ENCODE results near the gene HOMER2. TPM values are rescaled to one million over a fixed set of nuclear protein-coding genes. Genes with fewer than 3 reads are reported as not detected.
"Not testable (repeated sequence)": the region's sequence is repeated elsewhere in the genome, so short reads cannot be mapped to it uniquely, and the experiment has no call there.

HOMER2 gene
- total RNA-seq, 1 experiment from 2014 or later: 20.4 TPM

DNA sequence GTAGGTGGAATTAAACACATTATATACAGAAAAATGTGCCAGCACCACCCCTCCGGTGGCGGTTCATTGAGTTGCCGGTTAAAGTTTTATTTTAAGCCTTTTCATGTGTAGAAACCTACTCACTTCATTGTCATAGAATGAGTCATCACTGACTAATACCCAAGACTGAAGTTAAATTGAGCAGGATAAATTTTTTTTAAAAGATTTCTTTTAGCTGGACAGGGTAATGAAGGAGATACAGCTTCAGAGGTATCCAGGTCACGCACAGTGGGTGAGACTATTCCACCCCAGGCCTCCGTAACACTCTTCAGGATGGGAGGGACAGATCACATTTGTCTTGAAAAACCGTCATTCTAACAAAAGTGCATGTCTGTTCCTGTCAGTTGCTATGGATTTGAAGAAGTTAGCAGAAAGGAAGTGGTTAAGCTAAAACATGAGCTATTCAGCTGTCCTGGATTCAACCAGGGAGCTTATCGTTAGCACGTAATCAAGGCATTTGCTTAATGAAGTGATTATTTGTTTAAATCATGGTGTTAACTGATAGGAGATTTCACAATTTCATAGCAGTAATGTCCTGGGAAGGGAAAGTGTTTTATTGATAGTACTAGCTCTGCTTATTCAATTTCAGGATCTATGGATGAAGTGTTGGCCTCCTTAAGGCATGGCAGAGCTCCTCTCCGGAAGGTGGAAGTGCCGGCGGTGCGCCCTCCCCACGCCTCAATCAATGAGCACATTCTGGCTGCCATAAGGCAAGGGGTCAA, 119.7 kb downstream of the HOMER2 start:
- DNase-seq (ENCODE audit: low read depth): peak; percentile 93

DNA sequence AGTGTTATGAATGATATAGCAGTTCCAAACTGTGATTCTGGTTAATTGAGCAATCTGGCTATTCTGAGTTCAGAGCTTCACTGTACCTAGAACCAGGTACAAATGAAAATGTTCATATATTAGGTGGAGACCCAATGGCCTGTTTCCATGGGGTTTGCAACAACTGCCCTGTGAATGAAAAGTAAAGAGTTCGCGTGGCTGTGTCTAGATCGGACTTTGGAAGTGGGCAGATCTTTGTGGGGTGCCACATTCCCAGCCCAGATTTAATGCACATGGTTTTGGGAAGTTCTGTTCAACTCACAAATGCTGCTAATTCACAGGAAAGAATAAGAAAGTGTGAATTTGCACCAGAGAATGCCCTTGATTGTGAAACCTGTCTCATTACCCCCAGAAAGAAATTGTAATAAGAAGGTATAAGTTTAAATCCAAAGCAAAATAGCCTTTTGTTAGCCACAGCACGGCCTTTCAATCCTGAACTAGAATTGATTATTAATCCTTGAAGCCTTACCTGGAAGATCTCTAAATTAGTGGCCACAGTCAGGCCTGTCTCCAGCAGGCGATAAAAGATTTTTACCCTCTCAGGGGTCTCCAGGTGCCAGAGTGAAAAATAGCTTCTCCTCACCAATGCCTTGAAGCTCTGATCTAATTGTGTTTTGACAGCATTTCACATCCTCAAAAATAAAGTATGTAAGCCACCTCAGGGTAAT, 120.5 kb downstream of the HOMER2 start:
- no peak for DNase-seq (ENCODE audit: low read depth)

DNA sequence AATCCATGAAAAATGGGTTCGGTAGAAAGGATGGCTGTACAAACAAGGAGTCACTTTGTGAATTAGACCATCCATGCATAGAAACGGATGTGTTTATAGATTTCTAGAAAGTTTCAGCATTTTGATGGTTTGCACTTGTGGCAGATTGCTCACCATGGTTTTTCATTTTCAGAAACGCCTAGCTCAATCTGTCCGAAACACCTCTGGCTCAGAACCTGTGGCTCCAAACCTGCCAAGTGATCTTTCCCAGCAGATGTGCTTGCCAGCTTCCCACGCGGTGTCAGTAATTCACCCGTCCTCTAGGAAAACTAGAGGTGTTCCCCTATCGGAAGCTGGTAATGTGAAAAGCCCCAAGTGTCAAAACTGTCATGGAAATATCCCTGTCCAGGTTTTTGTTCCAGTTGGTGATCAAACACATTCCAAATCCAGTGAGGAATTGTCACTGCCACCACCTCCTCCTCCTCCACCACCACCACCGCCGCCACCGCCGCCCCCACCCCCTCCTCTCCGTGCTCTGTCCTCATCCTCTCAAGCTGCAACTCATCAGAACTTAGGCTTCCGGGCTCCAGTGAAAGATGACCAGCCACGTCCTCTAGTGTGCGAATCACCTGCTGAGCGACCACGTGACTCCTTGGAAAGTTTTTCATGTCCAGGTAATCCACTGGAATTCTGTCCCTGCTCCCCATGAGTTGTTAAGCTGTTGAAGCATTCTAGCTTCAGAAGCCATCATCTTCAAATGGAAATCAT, 121.9 kb downstream of the HOMER2 start:
- DNase-seq (ENCODE audit: low read depth): no peak

DNA sequence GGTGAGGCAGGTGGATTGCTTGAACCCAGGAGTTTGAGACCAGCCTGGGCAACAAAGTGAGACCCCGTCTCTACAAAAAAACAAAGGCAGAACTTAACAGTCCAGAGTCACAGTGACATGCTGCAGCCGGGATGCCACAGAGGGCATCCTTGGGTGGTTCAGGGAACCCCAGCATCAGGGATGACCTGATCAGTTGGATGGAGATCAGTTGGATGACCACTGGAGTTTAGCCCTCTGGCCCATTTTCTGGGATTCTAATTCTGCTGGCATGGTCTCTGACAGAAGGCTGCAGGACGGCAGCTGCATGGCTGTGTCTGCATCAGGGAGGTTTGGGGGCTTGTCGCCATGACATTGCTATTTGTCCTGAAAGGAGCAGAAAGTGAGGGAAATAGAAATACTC, 123.3 kb downstream of the HOMER2 start:
- DNase-seq (ENCODE audit: low read depth): no peak

DNA sequence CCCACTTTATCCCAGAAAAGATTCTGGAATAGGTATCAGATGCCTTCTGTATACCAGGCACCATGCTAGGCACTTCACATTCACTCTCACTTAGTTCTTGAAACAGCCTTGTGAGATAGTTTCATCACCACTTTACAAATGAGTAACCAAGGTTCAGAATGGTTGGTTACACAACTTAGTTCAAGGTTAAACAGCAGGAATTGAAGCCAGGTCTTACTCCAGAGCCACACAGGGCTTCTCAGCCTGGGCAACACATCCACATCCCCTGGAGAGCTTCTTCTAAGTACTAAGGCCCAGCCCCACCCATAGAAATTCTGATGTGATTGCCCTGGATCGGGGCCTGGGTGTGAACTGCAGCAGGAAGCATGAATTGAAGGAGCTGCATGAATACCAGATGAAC, 124.4 kb downstream of the HOMER2 start:
- no peak for DNase-seq (ENCODE audit: low read depth)

DNA sequence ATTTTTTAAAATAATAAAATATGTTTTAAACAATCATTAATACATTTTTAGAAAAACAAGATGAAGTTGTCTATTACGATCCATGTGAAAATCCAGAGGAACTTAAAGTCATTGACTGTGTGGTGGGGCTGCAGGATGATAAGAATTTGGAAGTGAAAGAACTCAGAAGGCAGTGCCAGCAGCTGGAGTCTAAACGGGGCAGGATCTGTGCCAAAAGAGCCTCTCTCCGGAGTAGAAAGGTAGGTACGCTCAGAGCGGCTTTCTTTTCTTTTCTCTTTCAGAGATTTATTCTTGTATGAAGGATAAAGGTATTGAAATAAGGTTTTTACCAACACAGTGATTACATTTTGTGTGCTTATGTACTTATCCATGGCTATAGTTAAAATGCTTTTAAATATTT, 129.5 kb downstream of the HOMER2 start:
- DNase-seq (ENCODE audit: low read depth): no peak

DNA sequence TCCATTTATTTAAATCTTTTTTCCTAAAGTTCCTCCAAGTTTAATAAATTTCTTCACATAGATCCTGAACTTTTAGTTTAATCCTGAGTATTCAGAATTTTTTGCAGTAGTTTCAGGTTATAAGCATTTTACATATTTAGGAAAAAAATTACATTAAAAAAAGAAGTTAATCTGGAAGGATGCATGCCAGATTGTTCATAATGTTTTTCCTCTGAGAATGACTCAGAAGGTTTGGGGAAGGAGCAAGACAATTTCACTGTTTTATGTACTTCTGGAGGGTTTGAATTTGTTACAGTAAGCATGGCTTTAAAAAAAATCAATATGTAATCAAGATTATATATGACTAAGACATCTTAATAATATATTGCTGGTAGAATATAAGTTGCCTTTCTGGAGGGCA, 130.7 kb downstream of the HOMER2 start:
- DNase-seq (ENCODE audit: low read depth): not testable (repeated sequence)

DNA sequence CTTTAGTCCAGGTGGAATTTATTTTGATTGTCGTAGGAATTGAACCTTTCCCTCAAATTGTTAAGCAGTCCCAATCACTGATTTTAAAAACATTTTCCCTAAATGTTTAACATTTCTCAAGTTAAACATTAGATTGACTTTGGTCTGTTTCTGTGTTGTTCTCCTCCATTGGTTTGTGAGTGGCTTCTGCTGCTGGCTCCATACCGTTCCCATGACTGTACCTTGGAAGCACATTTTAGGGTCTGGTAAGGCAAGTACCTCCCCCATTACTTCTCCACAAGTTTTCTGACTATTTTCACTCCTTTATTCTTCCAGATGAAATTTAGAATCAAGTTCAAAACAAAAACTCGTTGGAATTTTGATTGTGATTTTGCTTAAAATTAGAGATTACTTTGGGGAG, 131.1 kb downstream of the HOMER2 start:
- not testable (repeated sequence) for DNase-seq (ENCODE audit: low read depth)

DNA sequence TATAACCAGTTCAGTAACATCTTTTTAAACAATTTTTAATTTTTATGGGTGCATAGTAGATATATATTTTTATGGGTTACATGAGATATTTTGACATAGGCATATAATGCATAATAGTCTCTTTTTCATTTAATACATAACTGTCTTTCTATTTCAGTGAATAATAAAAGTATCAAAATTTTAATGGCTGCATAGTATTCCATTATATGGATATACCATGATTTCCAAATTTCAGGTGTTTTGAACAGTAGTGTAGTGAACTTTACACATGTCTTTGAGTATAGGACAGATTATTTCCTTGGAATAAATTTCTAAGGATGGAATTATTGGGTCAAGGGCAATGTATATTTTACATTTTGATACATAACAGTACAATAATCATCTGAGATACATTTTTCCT, 132.4 kb downstream of the HOMER2 start:
- no peak for DNase-seq (ENCODE audit: low read depth)

DNA sequence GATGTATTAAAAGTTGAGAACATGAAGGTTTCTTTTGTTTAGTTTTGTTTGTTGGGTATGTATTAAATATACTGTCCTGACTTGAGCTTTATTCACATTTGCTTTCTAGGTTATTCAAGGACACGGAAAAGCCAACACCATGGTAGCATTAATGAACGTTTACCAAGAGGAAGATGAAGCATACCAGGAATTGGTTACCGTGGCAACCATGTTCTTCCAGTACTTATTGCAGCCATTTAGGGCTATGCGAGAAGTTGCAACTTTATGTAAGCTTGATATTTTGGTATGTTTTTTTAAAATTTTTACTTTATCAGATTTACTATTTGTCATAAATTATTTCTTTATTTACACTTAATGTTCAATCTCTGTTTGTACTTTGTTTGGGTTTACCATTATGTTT, 139.5 kb downstream of the HOMER2 start:
- no peak for DNase-seq (ENCODE audit: low read depth)

DNA sequence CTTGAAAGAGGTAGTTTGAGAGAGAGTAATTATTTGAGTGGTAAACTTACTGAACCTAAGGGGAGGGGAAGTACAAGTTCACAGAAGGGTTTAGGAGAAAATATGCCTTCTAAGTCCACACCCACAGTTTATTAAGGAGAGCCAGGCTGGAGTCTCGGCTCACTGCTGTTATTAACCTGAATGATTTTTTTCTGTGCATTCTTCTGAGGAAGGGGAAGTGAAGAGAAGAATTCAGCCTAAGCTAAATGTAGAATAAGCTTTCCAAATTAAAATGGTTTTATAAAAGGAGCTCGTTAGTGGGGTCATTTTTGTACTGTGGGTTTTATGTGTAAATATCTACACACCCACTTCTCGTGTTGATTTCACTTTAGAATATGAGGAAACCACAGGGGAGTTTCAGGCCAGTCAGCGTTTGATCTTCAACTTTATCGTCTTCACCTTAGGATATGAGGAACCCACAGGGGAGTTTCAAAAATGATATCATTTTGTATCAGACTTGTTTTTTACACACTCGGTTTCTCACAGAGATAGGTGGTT, 141.6 kb downstream of the HOMER2 start:
- DNase-seq (ENCODE audit: low read depth): no peak

DNA sequence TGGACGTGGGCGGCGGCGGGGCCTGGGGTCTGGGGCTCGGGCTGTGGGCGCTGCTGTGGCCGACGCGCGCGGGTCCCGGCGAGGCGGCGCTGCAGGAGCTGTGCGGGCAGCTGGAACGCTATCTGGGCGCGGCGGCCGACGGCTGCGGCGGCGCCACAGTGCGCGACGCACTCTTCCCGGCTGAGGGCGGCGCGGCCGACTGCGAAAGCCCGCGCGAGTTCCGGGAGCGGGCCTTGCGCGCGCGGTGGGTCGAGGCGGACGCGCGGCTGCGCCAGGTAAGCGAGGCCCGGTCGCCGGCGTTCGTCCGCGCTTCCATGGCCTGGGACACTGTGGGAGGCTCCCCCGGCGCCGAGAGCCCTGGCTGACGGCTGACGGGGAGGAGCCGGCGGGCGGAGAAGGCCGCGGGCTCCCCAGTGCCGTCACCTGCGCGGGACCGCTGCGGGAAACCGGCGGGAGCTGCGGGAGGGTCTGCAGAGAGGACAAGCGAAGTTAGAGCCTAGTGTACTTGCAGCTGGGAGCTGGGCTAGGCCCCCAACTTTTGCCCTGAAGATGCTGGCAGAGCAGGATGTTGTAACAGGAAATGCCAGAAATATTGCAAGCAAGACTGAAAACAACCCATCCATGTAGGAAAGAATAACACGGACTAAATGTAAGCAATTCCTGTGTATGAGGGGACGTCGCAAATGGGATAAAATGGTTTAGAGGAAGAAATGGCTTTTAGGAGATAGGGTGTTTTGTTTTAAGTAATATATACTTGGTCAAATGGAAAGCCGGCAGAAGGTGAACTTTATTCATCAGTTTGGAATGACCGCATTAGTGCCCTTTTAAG, 142.2 kb downstream of the HOMER2 start:
- peak; percentile 39 for DNase-seq (ENCODE audit: low read depth)

DNA sequence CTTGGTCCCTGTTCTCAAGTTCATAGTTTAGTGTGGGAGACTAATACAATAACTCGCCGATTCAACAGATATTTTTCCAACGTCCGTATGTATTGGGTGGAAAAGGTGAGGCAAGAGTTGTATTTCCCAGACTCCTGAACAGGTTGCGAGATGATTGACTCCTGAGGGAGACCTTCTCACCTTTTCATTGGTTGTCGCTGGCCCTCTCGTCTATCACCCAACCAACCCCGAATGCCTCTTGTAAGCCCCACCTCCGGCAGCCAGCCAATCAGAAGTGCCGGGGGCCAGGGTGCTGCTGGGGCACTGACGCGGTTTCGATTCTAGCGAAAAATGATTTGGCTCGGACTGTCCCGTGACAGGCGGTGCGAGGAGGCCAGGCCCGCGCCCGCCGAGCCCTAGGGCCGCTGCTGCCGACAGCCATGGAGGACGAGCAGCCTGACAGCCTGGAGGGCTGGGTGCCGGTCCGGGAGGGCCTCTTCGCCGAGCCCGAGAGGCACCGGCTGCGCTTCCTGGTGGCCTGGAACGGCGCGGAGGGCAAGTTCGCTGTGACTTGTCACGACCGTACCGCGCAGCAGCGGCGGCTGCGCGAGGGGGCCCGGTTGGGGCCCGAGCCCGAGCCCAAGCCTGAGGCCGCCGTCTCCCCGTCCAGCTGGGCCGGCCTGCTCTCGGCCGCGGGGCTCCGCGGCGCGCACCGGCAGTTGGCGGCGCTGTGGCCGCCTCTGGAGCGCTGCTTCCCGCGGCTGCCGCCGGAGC, 143.0 kb downstream of the HOMER2 start, which contains the start of gene WHAMM:
Gene WHAMM (plus strand): TSS at position 321 of the 753 bp plus-strand sequence. CDS start 99 bp downstream, at position 420.
- peak; percentile 99 for DNase-seq (ENCODE audit: low read depth)

DNA sequence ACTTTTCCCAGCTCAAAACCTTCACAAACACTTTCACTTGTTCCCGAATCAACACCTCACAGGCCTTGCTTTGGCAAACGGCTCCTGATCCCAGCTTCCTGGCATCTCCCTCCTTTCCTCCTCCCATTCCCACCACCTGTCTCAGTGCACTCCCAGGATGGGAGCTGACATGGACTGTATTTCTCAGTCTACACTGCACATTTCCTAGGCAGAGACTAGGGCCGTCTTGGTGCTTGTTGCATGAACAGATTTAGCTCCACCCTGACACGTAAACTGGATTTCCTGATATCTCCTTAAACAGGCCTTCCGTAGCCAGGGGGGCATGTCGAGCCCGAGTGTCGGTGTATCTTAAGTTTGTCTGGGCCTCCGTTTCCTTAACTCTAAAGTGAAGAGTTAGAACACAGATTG, 143.9 kb downstream of the HOMER2 start:
- DNase-seq (ENCODE audit: low read depth): no peak

DNA sequence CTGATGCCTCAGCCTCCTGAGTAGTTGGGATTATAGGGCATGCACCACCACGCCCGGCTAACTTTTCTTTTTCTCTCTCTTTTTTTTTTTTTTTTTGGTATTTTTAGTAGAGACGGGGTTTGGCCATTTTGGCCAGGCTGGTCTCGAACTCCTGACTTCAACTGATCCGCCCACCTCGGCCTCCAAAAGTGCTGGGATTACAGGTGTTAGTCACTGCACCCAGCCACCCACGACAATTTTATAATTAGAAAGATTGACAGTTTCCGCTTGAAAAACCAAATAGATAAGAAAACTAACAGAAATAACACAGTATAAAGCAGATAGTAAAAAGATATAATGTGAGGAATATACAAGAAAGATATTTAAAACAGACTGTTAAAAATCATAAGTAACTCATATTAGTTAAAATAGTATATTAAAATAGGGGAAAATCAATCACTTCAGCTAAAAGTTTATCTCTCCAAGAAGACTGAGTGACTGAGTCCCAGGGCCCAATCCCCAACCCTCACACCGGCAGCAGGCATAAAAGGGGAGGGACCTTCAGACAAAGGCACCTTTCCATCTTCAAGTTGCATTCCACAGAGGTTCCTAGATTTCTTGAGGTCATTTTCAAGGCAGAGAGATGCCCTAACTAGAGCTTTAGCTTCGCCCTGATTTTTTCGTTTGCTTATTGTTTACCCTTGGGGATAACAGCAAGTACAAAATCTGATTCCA, 144.4 kb downstream of the HOMER2 start:
- no peak for DNase-seq (ENCODE audit: low read depth)

DNA sequence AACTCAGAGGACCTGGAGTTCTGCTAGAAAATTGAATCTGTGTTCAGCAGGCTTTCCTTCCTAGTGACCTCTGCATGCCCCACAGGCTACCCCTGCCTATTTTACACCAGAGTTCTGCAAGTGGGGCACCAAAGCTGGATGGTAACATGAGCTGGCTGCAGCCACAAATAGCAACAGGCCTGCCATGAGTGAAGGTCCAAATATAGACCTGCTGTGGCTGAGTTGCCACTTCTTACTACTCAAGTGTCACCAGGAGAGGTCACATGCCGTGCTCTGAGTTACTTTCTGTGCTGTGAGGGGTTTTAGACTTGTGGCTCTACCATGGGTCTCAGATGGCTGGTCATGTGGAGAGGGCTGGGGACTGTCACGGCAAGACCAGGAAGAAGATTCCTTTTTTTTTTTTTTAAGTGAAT, 146.5 kb downstream of the HOMER2 start, which contains the start of gene FSD2:
Gene FSD2 (minus strand): TSS at position 76 of the 413 bp plus-strand sequence. CDS start 18,679 bp downstream, outside the sequence.
- peak; percentile 18 for DNase-seq (ENCODE audit: low read depth)

DNA sequence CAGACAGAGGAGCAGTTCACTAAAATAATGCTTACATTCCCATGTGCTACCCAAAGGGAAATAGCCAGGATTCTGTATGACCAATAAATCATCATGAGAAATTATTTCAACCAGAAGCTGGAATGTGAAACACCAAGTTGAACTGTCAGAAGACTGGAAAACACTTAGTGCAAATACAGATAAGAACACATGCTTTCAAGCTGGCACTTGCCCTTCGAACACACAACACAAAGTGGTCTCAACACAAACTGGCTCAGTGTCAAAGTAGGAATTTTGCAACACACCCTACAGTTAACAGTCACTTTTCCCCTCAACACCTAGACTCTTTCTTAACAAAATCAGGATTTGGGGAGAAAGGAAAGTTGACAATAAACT, 148.0 kb downstream of the HOMER2 start:
- no peak for DNase-seq (ENCODE audit: low read depth)

DNA sequence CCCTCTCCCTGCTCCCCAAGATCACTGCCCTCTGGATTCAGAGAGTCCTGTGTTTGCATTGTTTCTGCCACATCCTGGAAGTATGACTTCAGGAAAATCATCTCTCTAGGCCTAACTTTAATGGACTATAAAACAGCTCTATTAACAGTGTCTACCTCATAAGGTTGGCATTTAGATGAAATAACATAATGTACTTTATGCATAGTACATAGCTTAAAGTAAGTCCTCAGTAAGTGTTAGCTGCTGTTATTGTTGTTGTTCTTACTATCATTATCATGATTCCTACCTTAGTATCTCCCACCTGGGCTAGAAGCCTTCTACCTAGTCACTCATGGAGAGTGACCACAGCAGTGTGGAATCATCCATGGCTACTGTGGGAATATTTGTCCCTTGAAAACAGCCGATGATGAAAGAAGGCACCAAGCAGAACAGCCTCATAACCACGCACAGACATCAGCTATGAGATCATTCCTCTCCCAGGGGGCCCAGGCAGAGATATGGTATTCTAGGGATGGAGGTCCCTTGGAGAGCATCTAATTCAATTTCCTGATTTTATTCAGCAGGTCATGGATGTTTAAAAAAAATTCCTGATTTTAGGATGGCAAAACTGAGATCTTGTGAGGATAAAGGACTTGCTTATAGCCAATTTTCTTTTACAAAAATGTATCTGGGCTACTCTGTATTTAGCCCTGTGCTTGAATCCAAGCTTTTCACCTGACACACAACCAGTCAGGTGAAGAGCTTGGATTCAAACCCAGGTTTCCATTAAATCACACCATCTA, 148.5 kb downstream of the HOMER2 start:
- DNase-seq (ENCODE audit: low read depth): no peak

DNA sequence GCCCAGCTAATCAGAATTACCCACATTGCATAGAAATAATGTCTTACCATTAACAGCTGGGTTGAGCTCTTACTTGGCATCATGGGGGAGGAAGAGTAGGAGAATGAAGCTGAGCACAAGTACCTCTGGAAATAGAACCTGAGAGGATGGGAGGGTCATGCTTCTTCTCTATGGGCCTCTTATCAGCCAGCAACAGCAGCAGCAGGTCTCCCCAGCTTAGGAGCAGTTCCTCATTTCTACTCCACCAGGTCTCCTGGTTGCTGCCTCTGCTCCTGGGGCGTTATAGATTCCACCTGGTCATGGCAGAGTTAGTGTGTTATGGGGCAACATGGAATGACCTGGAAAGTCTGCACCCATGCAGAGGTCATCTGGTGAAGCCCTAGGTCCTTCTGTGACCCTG, 150.0 kb downstream of the HOMER2 start:
- DNase-seq (ENCODE audit: low read depth): no peak

Measured in RPMI7951 (cell line).